PFSK-1 (cell line): ENCODE measurements around the gene SGPP1. TPM values are rescaled to one million over a fixed set of nuclear protein-coding genes. Genes with fewer than 3 reads are reported as not detected.

Experiments
- FOXP2 ChIP-seq: optimal IDR thresholded peaks from 2 replicates; pipeline ENCODE3; 2011; ENCODE audit warnings: borderline replicate concordance, control low read depth, inconsistent platforms; ENCODE audit not compliant: insufficient read depth; ENCODE audit errors: extremely low read length, extremely low read depth
- POLR2AphosphoS5 ChIP-seq: IDR thresholded peaks from 2 replicates; pipeline ENCODE4 v1.6.1; 2012; ENCODE audit warnings: low read depth, mild to moderate bottlenecking, control low read depth, low read length, moderate library complexity
- SIN3A ChIP-seq: IDR thresholded peaks from 2 replicates; pipeline ENCODE4 v1.6.1; 2012; ENCODE audit warnings: mild to moderate bottlenecking, low read length, moderate library complexity, borderline replicate concordance; ENCODE audit not compliant: insufficient read depth
- TAF1 ChIP-seq: IDR thresholded peaks from 2 replicates; pipeline ENCODE4 v1.6.1; 2012; ENCODE audit warnings: low read length, control low read depth, borderline replicate concordance; ENCODE audit not compliant: insufficient read depth
- polyA plus RNA-seq: library from polyadenylated mRNA; unstranded; fragments of >200 nt; gene quantifications from one replicate; pipeline ENCODE4 v1.2.1, GENCODE V29; 2012; ENCODE audit warnings: low read depth, missing spikeins; ENCODE audit not compliant: insufficient read length
- TF ChIP-seq, protein P1 (sequence below), 2 experiments: IDR thresholded peaks; 2 replicates each; pipeline versions ENCODE4 v1.6.1 to v1.8.0; 2011 to 2012; ENCODE audit warnings: low read depth in 2 of 2, low read length in 2 of 2, control low read depth in 1 of 2, inconsistent platforms in 1 of 2, mild to moderate bottlenecking in 1 of 2, moderate library complexity in 1 of 2; ENCODE audit not compliant: insufficient read depth in 1 of 2

The SGPP1 gene, protein sequence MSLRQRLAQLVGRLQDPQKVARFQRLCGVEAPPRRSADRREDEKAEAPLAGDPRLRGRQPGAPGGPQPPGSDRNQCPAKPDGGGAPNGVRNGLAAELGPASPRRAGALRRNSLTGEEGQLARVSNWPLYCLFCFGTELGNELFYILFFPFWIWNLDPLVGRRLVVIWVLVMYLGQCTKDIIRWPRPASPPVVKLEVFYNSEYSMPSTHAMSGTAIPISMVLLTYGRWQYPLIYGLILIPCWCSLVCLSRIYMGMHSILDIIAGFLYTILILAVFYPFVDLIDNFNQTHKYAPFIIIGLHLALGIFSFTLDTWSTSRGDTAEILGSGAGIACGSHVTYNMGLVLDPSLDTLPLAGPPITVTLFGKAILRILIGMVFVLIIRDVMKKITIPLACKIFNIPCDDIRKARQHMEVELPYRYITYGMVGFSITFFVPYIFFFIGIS
- polyA plus RNA-seq = 5.2 TPM

DNA sequence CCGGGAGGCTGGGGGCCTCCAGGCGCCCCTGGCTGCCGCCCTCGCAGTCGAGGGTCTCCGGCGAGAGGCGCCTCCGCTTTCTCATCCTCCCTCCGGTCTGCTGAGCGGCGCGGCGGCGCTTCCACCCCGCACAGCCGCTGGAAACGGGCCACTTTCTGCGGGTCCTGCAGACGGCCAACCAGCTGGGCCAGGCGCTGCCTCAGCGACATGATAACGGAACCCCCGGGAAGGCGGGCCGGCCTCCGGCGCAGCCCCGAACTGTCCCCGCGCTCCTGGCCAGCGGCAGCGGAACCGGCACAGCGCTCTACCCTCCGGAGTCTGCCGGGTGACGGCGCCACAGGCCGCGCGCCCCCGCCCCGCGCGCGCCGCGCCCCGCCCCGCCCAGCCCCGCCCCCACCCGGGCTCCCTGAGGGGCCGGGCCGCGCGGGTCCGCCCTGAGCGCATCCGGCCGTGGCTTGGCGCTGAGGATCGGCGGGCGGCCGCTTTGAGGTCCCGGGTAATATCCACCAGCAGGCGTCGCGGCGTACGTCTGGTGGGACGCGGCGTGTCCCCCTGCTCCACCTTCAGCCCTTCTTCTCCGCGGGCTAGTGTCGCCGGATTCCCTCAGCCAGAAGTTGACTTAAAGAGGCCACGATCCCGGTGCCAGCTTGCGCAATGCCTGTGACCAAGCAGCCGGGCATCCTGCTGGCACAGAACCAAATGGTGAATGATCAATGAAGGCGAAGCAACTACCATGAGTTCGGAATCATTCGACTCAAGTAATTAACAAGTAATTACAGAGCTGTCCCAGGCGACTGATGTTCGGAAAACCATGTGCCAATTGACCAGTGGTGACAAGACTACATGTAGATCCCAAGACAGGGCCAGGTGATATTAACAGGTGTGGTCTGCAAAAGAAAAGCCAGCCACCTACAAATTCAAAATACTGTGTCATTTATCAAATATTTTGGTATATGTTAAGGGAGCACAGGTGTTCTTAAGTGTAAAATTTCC, at the start of gene SGPP1:
Gene SGPP1 (minus strand): TSS at position 330 of the 993 bp plus-strand sequence. CDS start 121 bp downstream, at position 209.
- peak; percentile 41 for TF ChIP-seq FOXP2
- 0 out of 2 replicates have a peak, but pooled peaks have one; percentile 40 for TF ChIP-seq POLR2AphosphoS5
- TF ChIP-seq, protein P1, sequence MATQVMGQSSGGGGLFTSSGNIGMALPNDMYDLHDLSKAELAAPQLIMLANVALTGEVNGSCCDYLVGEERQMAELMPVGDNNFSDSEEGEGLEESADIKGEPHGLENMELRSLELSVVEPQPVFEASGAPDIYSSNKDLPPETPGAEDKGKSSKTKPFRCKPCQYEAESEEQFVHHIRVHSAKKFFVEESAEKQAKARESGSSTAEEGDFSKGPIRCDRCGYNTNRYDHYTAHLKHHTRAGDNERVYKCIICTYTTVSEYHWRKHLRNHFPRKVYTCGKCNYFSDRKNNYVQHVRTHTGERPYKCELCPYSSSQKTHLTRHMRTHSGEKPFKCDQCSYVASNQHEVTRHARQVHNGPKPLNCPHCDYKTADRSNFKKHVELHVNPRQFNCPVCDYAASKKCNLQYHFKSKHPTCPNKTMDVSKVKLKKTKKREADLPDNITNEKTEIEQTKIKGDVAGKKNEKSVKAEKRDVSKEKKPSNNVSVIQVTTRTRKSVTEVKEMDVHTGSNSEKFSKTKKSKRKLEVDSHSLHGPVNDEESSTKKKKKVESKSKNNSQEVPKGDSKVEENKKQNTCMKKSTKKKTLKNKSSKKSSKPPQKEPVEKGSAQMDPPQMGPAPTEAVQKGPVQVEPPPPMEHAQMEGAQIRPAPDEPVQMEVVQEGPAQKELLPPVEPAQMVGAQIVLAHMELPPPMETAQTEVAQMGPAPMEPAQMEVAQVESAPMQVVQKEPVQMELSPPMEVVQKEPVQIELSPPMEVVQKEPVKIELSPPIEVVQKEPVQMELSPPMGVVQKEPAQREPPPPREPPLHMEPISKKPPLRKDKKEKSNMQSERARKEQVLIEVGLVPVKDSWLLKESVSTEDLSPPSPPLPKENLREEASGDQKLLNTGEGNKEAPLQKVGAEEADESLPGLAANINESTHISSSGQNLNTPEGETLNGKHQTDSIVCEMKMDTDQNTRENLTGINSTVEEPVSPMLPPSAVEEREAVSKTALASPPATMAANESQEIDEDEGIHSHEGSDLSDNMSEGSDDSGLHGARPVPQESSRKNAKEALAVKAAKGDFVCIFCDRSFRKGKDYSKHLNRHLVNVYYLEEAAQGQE (IDR thresholded peaks at IDR 0.05; ENCODE audit: insufficient read depth in 1 of 2, low read depth in 2 of 2, low read length in 2 of 2) = no peak
- TF ChIP-seq TAF1 = 0 out of 2 replicates have a peak, but pooled peaks have one; percentile 48
- no peak for TF ChIP-seq SIN3A

DNA sequence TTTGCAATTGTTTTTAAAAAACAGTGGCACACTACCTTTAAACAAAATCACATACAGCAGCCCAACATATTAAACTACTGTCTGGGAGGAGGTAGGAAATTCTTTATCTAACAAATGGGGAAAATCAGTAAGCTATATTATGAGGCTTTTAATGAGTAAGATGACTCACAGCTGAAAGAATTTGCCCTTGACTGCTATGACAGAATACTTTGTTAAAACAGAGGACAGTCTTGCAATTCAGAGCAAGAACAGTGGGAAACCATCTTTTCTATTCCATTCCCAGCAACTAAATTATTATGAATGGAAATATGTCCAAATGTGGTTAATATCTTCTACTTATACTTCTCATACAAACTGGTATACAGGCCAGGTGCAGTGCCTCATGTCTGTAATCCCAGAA, 49.2 kb upstream of the SGPP1 start:
- TF ChIP-seq FOXP2 (no peak), POLR2AphosphoS5 (no peak), TAF1 (no peak), SIN3A (no peak)
- TF ChIP-seq, protein P1 (IDR thresholded peaks at IDR 0.05; ENCODE audit: insufficient read depth in 1 of 2, low read depth in 2 of 2, low read length in 2 of 2) = no peak

DNA sequence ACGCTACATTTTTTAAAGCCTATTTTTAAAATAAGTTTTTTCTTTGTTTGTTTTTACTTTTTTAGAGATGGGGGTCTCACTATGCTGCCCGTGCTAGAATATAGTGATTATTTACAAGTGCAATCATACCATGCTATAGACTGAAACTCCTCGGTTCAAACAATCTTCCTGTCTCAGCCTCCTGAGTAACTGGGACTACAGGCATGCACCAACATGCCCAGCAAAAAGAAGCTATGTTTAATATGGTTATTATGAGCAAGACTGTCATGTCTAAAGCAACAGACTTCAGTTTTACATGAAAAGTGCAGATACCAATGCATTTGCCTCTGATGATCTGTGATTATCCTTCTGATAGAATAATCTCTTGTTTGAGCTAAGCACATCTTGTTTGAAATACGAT, 45.6 kb upstream of the SGPP1 start:
- TF ChIP-seq POLR2AphosphoS5 = no peak
- no peak for TF ChIP-seq TAF1
- TF ChIP-seq SIN3A = no peak
- TF ChIP-seq FOXP2 = no peak
- TF ChIP-seq, protein P1 (IDR thresholded peaks at IDR 0.05; ENCODE audit: insufficient read depth in 1 of 2, low read depth in 2 of 2, low read length in 2 of 2) = no peak

DNA sequence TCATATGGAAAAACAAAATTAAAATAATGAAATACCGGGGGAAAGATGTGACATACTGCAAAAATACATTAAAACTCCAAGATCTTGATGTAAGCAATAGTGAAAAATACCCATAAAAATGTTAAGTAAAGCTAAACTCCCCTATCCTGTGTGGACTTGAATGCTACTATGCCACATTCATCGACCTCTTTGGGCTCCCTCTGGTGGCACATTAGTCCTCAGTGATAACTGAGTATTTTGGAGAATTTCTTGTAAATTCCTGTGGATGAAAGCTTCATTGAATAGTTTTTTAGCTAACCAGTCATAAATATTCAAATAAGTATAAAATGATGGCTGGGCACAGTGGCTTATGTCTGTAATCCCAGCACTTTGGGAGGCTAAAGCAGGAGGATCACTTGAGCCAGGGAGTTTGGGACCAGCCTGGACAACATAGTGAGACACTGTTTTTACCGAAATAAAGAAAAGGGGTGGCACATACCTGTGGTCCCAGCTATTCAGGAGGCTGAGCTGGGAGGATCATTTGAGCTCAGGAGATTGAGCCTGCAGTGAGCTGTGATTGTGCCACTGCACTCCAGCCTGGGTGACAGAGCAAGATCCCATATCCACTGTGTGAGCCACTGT, 42.4 kb upstream of the SGPP1 start:
- TF ChIP-seq POLR2AphosphoS5 (no peak), FOXP2 (no peak), SIN3A (no peak), TAF1 (no peak)
- TF ChIP-seq, protein P1 (IDR thresholded peaks at IDR 0.05; ENCODE audit: insufficient read depth in 1 of 2, low read depth in 2 of 2, low read length in 2 of 2) = no peak
